ENCODE data around the gene RAB24. TPM values are rescaled to one million over a fixed set of nuclear protein-coding genes. Genes with fewer than 3 reads are reported as not detected.

Gene RAB24
- total and polyA plus RNA-seq, 9 donors: 17.0 to 40.4 (median 26.8) TPM

Other genes with a start within 250 kb of the RAB24 start
- gene FGFR4, start 216.8 kb downstream of the RAB24 start, total RNA-seq: 10 to 100 TPM; 15.5 to 90.3 (median 39.9) TPM
- 10 to 100 TPM in 1 of 2 donors, 1 to 10 TPM in 1; 2.7 to 13.1 TPM for gene FGFR4, start 216.8 kb downstream of the RAB24 start, polyA plus RNA-seq
- gene NSD1, start 169.9 kb downstream of the RAB24 start, total RNA-seq: 100 to 1,000 TPM in 1 of 7 donors, 10 to 100 TPM in 6; 25.6 to 110 (median 83.2) TPM
- 10 to 100 TPM; 11.5 to 28.0 TPM for gene NSD1, start 169.9 kb downstream of the RAB24 start, polyA plus RNA-seq
- 10 to 100 TPM; 42.8 to 96.8 (median 74.6) TPM for gene PRELID1, start 80 bp upstream of the RAB24 start, total RNA-seq
- 10 to 100 TPM; 65.0 to 77.6 TPM for gene PRELID1, start 80 bp upstream of the RAB24 start, polyA plus RNA-seq
- 1 to 10 TPM; 3.2 to 9.8 (median 6.2) TPM for gene MXD3, start 8.2 kb upstream of the RAB24 start, total RNA-seq
- gene MXD3, start 8.2 kb upstream of the RAB24 start, polyA plus RNA-seq: 1 to 10 TPM in 1 of 2 donors, under 1 TPM in 1; 0.30 to 6.0 TPM
- gene LMAN2, start 47.9 kb upstream of the RAB24 start, total RNA-seq: 100 to 1,000 TPM in 2 of 7 donors, 10 to 100 TPM in 5; 63.5 to 154 (median 93.5) TPM
- 100 to 1,000 TPM in 1 of 2 donors, 10 to 100 TPM in 1; 85.0 to 142 TPM for gene LMAN2, start 47.9 kb upstream of the RAB24 start, polyA plus RNA-seq
- gene RGS14, start 54.2 kb upstream of the RAB24 start, total RNA-seq: 10 to 100 TPM in 1 of 7 donors, 1 to 10 TPM in 6; 4.0 to 27.0 (median 8.0) TPM
- gene RGS14, start 54.2 kb upstream of the RAB24 start, polyA plus RNA-seq: 1 to 10 TPM in 1 of 2 donors, under 1 TPM in 1; 0.73 to 6.2 TPM
- not detected for gene SLC34A1, start 80.7 kb upstream of the RAB24 start, total RNA-seq
- not detected for gene SLC34A1, start 80.7 kb upstream of the RAB24 start, polyA plus RNA-seq
- not detected for gene PFN3, start 96.9 kb upstream of the RAB24 start, total RNA-seq
- not detected for gene PFN3, start 96.9 kb upstream of the RAB24 start, polyA plus RNA-seq
- gene F12, start 105.8 kb upstream of the RAB24 start, total RNA-seq: 1 to 10 TPM in 1 of 7 donors, under 1 TPM in 1, not detected in 5; 0.28 to 1.7 TPM
- gene F12, start 105.8 kb upstream of the RAB24 start, polyA plus RNA-seq: not detected
- gene GRK6, start 123.0 kb upstream of the RAB24 start, total RNA-seq: 10 to 100 TPM; 13.6 to 30.3 (median 21.7) TPM
- 10 to 100 TPM in 1 of 2 donors, 1 to 10 TPM in 1; 5.9 to 15.3 TPM for gene GRK6, start 123.0 kb upstream of the RAB24 start, polyA plus RNA-seq
- gene PRR7, start 143.1 kb upstream of the RAB24 start, total RNA-seq: 10 to 100 TPM in 1 of 7 donors, 1 to 10 TPM in 5, under 1 TPM in 1; 0.66 to 11.4 (median 2.1) TPM
- under 1 TPM in 1 of 2 donors, not detected in 1; 0.51 TPM for gene PRR7, start 143.1 kb upstream of the RAB24 start, polyA plus RNA-seq
- gene DBN1, start 169.9 kb upstream of the RAB24 start, total RNA-seq: 10 to 100 TPM; 35.1 to 91.6 (median 57.0) TPM
- 10 to 100 TPM; 18.4 to 55.4 TPM for gene DBN1, start 169.9 kb upstream of the RAB24 start, polyA plus RNA-seq
- 100 to 1,000 TPM in 4 of 7 donors, 10 to 100 TPM in 3; 32.7 to 243 (median 151) TPM for gene PDLIM7, start 193.9 kb upstream of the RAB24 start, total RNA-seq
- gene PDLIM7, start 193.9 kb upstream of the RAB24 start, polyA plus RNA-seq: 10 to 100 TPM; 25.7 to 83.3 TPM
- 1 to 10 TPM; 1.3 to 7.2 (median 2.5) TPM for gene DOK3, start 206.1 kb upstream of the RAB24 start, total RNA-seq
- 1 to 10 TPM; 1.8 to 4.2 TPM for gene DOK3, start 206.1 kb upstream of the RAB24 start, polyA plus RNA-seq
- 100 to 1,000 TPM in 1 of 7 donors, 10 to 100 TPM in 6; 63.5 to 104 (median 76.0) TPM for gene DDX41, start 213.2 kb upstream of the RAB24 start, total RNA-seq
- gene DDX41, start 213.2 kb upstream of the RAB24 start, polyA plus RNA-seq: 10 to 100 TPM; 58.3 to 63.6 TPM